ENCODE measurements around the gene EAF1. TPM values are rescaled to one million over a fixed set of nuclear protein-coding genes. Genes with fewer than 3 reads are reported as not detected.
"Not testable (repeated sequence)": the region's sequence is repeated elsewhere in the genome, so short reads cannot be mapped to it uniquely, and the experiment has no call there.

Gene EAF1
- total RNA-seq, 1 donor from 2014 or later = 43.9 TPM

GRCh38 chr3:15478640-15478979 lies 51.2 kb downstream of the EAF1 start:
- H3K27me3 Mint-ChIP-seq (ENCODE audit: unreplicated experiment) = no peaks in the 10 kb centered on the region
- no peaks in the 10 kb centered on the region for H3K36me3 Mint-ChIP-seq (ENCODE audit: unreplicated experiment)

DNA sequence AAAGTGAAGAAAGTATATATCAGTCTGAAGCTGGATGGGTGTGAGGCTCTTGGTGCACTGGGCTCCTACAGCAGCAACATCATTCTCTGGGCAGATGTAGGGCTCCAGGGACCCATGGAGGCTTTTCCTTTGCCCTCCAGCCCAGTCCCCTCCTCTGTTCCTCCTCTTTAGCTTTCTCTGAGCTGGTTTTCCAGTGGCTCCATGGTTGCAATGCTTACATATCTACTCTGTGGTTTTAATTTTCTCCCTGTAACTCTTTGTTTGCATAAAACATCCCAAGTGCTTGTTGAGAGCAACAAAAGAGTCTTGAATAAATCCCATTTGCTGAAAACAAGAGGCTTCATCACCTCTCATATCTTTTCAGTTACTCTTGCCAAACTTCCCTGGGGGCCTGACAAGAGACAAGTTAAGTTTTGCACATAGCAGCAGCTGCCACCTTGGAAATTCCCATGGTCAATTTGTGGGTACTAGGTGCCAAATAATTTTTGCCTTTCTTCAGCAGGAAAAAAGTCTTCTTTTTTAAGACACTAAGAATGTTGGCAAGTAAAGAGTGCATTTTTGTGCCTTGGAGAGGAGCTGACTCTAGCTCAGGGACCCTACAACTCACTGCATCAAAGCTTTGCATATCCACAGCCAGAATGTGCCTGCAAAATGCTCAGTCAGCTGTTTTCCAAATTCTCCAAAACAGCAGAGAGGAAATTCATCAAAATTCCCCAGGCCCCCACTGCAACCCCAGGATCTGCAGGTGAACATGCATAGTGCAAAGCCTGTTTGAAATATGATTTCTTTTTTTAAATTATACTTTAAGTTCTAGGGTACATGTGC lies 52.2 kb downstream of the EAF1 start:
- TF ChIP-seq, protein P1, sequence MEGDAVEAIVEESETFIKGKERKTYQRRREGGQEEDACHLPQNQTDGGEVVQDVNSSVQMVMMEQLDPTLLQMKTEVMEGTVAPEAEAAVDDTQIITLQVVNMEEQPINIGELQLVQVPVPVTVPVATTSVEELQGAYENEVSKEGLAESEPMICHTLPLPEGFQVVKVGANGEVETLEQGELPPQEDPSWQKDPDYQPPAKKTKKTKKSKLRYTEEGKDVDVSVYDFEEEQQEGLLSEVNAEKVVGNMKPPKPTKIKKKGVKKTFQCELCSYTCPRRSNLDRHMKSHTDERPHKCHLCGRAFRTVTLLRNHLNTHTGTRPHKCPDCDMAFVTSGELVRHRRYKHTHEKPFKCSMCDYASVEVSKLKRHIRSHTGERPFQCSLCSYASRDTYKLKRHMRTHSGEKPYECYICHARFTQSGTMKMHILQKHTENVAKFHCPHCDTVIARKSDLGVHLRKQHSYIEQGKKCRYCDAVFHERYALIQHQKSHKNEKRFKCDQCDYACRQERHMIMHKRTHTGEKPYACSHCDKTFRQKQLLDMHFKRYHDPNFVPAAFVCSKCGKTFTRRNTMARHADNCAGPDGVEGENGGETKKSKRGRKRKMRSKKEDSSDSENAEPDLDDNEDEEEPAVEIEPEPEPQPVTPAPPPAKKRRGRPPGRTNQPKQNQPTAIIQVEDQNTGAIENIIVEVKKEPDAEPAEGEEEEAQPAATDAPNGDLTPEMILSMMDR (IDR thresholded peaks at IDR 0.05; ENCODE audit: partially characterized antibody, unreplicated experiment) = no peak
- Mint-ChIP-seq H3K4me3 (ENCODE audit: unreplicated experiment) (no peak overlapping the region), H3K4me1 (ENCODE audit: low read depth, unreplicated experiment) (no peaks in the 10 kb centered on the region), H3K36me3 (ENCODE audit: unreplicated experiment) (no peaks in the 10 kb centered on the region), H3K27me3 (ENCODE audit: unreplicated experiment) (no peaks in the 10 kb centered on the region), H3K9me3 (ENCODE audit: unreplicated experiment) (peaks cover 2% of the 10 kb centered on the region), H3K27ac (ENCODE audit: unreplicated experiment) (no peak overlapping the region)
- DNase-seq = no peak

More at GRCh38 chr3:15478640-15478979, 51.2 kb downstream of the EAF1 start:
- Mint-ChIP-seq H3K4me3 (ENCODE audit: unreplicated experiment) (no peak overlapping the region), H3K4me1 (ENCODE audit: low read depth, unreplicated experiment) (no peaks in the 10 kb centered on the region), H3K27ac (ENCODE audit: unreplicated experiment) (no peak overlapping the region), H3K9me3 (ENCODE audit: unreplicated experiment) (no peaks in the 10 kb centered on the region)
- TF ChIP-seq, protein P1 (IDR thresholded peaks at IDR 0.05; ENCODE audit: partially characterized antibody, unreplicated experiment) = no peak
- no peak for DNase-seq

DNA sequence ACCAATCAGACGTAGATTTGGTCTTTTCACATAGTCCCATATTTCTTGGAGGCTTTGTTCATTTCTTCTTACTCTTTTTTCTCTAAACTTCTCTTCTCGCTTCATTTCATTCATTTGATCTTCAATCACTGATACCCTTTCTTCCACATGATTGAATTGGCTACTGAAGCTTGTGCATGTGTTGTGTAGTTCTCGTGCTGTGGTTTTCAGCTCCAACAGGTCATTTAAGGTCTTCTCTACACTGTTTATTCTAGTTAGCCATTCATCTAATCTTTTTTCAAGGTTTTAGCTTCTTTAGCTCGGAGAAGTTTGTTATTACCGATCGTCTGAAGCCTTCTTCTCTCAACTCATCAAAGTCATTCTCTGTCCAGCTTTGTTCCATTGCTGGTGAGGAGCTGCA lies 57.2 kb downstream of the EAF1 start:
- H3K4me1 Mint-ChIP-seq (ENCODE audit: low read depth, unreplicated experiment); DNase-seq; H3K27ac Mint-ChIP-seq (ENCODE audit: unreplicated experiment); H3K4me3 Mint-ChIP-seq (ENCODE audit: unreplicated experiment); H3K27me3 Mint-ChIP-seq (ENCODE audit: unreplicated experiment); H3K36me3 Mint-ChIP-seq (ENCODE audit: unreplicated experiment); H3K9me3 Mint-ChIP-seq (ENCODE audit: unreplicated experiment): not testable (repeated sequence)

GRCh38 chr3:15486020-15486419 lies 58.6 kb downstream of the EAF1 start:
- TF ChIP-seq, protein P1 (IDR thresholded peaks at IDR 0.05; ENCODE audit: partially characterized antibody, unreplicated experiment) = no peak
- H3K4me3 Mint-ChIP-seq (ENCODE audit: unreplicated experiment) = no peak overlapping the region
- H3K36me3 Mint-ChIP-seq (ENCODE audit: unreplicated experiment) = peaks cover 5% of the 10 kb centered on the region
- H3K27me3 Mint-ChIP-seq (ENCODE audit: unreplicated experiment) = no peaks in the 10 kb centered on the region
- no peak for DNase-seq
- no peaks in the 10 kb centered on the region for H3K4me1 Mint-ChIP-seq (ENCODE audit: low read depth, unreplicated experiment)
- no peak overlapping the region for H3K27ac Mint-ChIP-seq (ENCODE audit: unreplicated experiment)
- H3K9me3 Mint-ChIP-seq (ENCODE audit: unreplicated experiment) = peaks cover 2% of the 10 kb centered on the region

- Mint-ChIP-seq H3K4me3 (ENCODE audit: unreplicated experiment) (no peak overlapping the region), H3K27ac (ENCODE audit: unreplicated experiment) (no peak overlapping the region), H3K36me3 (ENCODE audit: unreplicated experiment) (peaks cover 5% of the 10 kb centered on the region), H3K4me1 (ENCODE audit: low read depth, unreplicated experiment) (no peaks in the 10 kb centered on the region), H3K27me3 (ENCODE audit: unreplicated experiment) (no peaks in the 10 kb centered on the region), H3K9me3 (ENCODE audit: unreplicated experiment) (peaks cover 2% of the 10 kb centered on the region)
- TF ChIP-seq, protein P1 (IDR thresholded peaks at IDR 0.05; ENCODE audit: partially characterized antibody, unreplicated experiment) = no peak
- no peak for DNase-seq
Measured at GRCh38 chr3:15486979-15487378, 59.6 kb downstream of the EAF1 start.

Measured in glutamatergic neuron (in vitro differentiated cells).